Natural killer cell (primary cell): ENCODE measurements around the gene LANCL3. TPM values are rescaled to one million over a fixed set of nuclear protein-coding genes. Genes with fewer than 3 reads are reported as not detected.

Experiments used
- ATAC-seq, 3 donors: fragments of 150-1000 bp in 2 of 3; fragments of 200-7000 bp in 1 of 3; cut with Tn5 transposase; 1 replicate in 1 of 3; 2 replicates in 2 of 3; pipeline ENCODE4 v1.10.0; 2021; ENCODE audit warnings: mild to moderate bottlenecking in 2 of 3, moderate library complexity in 2 of 3
- DNase-seq, 2 donors: peaks; one replicate each; pipeline versions ENCODE4 v3.0.0 to v3.0.0-alpha.2; 2013 to 2021; ENCODE audit warnings: mixed read lengths in 1 of 2
- H3K27ac ChIP-seq: one replicate; pipeline ENCODE4 v1.5.1; 2013; ENCODE audit warnings: mild to moderate bottlenecking, low read length
- H3K27me3 ChIP-seq: one replicate; pipeline ENCODE4 v1.6.1; 2013; ENCODE audit warnings: low read length; ENCODE audit not compliant: control insufficient read depth, insufficient read depth
- H3K36me3 ChIP-seq: one replicate; pipeline ENCODE4 v1.6.1; 2013; ENCODE audit warnings: low read length; ENCODE audit not compliant: control insufficient read depth, insufficient read depth
- H3K4me1 ChIP-seq: one replicate; pipeline ENCODE4 v1.6.1; 2013; ENCODE audit warnings: low read length; ENCODE audit not compliant: control insufficient read depth, insufficient read depth
- H3K4me3 ChIP-seq: one replicate; pipeline ENCODE4 v1.5.1; 2013; ENCODE audit warnings: low read length
- H3K9me3 ChIP-seq: one replicate; pipeline ENCODE4 v1.6.1; 2013; ENCODE audit warnings: low read length; ENCODE audit not compliant: control insufficient read depth, insufficient read depth
- H3K27ac Mint-ChIP-seq, 2 donors: one replicate each; pipeline ENCODE4 v1.8.0; 2022; ENCODE audit warnings: mild to moderate bottlenecking in 2 of 2, mixed read lengths in 2 of 2, moderate library complexity in 1 of 2
- H3K27me3 Mint-ChIP-seq, 2 donors: one replicate each; pipeline ENCODE4 v1.8.0; 2022; ENCODE audit warnings: low read depth in 2 of 2, mixed read lengths in 2 of 2
- H3K36me3 Mint-ChIP-seq: one replicate; pipeline ENCODE4 v1.8.0; 2022; ENCODE audit warnings: mixed read lengths
- H3K4me1 Mint-ChIP-seq, 2 donors: one replicate each; pipeline ENCODE4 v1.8.0; 2022; ENCODE audit warnings: mixed read lengths in 2 of 2
- H3K4me3 Mint-ChIP-seq: one replicate; pipeline ENCODE4 v1.8.0; 2022; ENCODE audit warnings: mild to moderate bottlenecking, moderate library complexity, mixed read lengths
- H3K9me3 Mint-ChIP-seq, 2 donors: one replicate each; pipeline ENCODE4 v1.8.0; 2022; ENCODE audit warnings: mixed read lengths in 2 of 2
- WGBS: methylation state at CpG from one replicate; pipeline ENCODE4 v1.1.7; 2013; ENCODE audit warnings: missing lambda C conversion rate; ENCODE audit not compliant: insufficient coverage; 5-methylcytosine and 5-hydroxymethylcytosine counted together
- intact Hi-C: fragments of 100-400 bp; cut with micrococcal nuclease; formaldehyde crosslinking; loops from one replicate; pipeline ENCODE4 v1.14.2; 2022
- total RNA-seq, 4 donors: library from RNA; stranded (reverse); fragments of 120-200 nt in 1 of 4; gene quantifications; one replicate each; pipeline versions ENCODE4 v1.2.3 to v1.2.4, GENCODE V29; 2013 to 2022
- TF ChIP-seq, protein P1 (sequence below): fragments of 200-600 bp; IDR thresholded peaks from one replicate; pipeline ENCODE4 v1.8.0; 2022; ENCODE audit warnings: antibody characterized with exemption

The LANCL3 gene
- total RNA-seq, 3 donors from 2014 or later (not counting 1 experiment from before 2014, with no cell fraction given), result 2.0 to 2.7 (median 2.6) TPM

DNA sequence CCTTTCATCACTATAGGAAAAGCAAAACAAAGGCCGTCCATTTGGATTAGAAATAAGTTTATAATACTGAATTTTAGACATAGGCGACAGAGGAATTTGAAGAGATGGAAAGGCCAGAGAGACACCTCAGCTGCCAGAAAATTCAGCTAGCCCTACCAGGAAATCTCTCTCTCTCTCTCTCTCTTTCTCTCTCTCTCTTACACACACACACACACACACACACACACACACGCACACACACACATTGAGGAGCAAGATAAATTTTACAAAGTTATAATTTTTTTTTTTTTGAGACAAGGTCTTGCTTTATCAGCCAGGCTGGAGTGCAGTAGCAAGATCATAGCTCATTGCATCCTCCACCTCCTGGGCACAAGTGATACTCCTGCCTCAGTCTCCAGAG, 115.5 kb downstream of the LANCL3 start:
- Histone ChIP-seq H3K9me3 (no peaks in the 10 kb centered on the region), H3K4me3 (no peak overlapping the region), H3K27me3 (no peaks in the 10 kb centered on the region), H3K27ac (no peak overlapping the region), H3K36me3 (no peaks in the 10 kb centered on the region), H3K4me1 (peaks cover 8% of the 10 kb centered on the region)
- WGBS, result no CpG with 5 or more reads among the region's 3 CpGs
- H3K4me3 Mint-ChIP-seq, result peak overlapping the region; percentile 76
- ATAC-seq (no peak), DNase-seq (no peak)
- H3K36me3 Mint-ChIP-seq, result no peaks in the 10 kb centered on the region
- TF ChIP-seq, protein P1, sequence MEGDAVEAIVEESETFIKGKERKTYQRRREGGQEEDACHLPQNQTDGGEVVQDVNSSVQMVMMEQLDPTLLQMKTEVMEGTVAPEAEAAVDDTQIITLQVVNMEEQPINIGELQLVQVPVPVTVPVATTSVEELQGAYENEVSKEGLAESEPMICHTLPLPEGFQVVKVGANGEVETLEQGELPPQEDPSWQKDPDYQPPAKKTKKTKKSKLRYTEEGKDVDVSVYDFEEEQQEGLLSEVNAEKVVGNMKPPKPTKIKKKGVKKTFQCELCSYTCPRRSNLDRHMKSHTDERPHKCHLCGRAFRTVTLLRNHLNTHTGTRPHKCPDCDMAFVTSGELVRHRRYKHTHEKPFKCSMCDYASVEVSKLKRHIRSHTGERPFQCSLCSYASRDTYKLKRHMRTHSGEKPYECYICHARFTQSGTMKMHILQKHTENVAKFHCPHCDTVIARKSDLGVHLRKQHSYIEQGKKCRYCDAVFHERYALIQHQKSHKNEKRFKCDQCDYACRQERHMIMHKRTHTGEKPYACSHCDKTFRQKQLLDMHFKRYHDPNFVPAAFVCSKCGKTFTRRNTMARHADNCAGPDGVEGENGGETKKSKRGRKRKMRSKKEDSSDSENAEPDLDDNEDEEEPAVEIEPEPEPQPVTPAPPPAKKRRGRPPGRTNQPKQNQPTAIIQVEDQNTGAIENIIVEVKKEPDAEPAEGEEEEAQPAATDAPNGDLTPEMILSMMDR, result no peak
- H3K27me3 Mint-ChIP-seq, result peaks cover 0 to 7% of the 10 kb centered on the region in 2 donors
- peaks cover 4 to 6% of the 10 kb centered on the region in 2 donors for H3K4me1 Mint-ChIP-seq
- intact Hi-C loops, result no loop called here
- no peak overlapping the region for H3K27ac Mint-ChIP-seq
- H3K9me3 Mint-ChIP-seq, result no peaks in the 10 kb centered on the region

DNA sequence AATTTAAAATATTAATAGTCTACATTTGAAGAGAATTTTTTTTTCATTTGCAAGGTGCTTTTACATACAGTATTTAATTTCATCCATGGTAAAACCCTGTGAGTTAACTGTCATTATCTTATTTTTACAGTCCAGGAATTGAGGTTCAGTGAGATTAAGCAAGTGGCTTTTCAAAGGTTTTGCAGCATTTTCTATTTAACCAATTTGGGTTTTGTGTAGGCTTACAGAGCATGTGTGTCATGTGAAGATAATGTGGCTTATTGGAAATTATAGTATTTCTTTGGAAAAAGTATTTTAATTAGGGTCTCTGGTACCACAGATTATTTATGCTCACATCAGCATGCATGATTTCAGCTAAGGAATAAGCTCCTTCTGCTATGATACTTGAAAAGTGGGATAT, 118.7 kb downstream of the LANCL3 start:
- H3K27ac ChIP-seq, result no peak overlapping the region
- intact Hi-C loops, result no loop called here
- peaks cover 0 to 7% of the 10 kb centered on the region in 2 donors for H3K27me3 Mint-ChIP-seq
- peaks cover 8% of the 10 kb centered on the region for H3K4me1 ChIP-seq
- no peaks in the 10 kb centered on the region for H3K36me3 ChIP-seq
- no peak overlapping the region for H3K4me3 ChIP-seq
- no peak for ATAC-seq
- no peak overlapping the region for H3K27ac Mint-ChIP-seq
- no peak for DNase-seq
- TF ChIP-seq, protein P1, result no peak
- no peaks in the 10 kb centered on the region for H3K9me3 Mint-ChIP-seq
- H3K36me3 Mint-ChIP-seq, result no peaks in the 10 kb centered on the region
- no peak overlapping the region for H3K4me3 Mint-ChIP-seq
- H3K27me3 ChIP-seq, result no peaks in the 10 kb centered on the region
- H3K9me3 ChIP-seq, result no peaks in the 10 kb centered on the region
- peaks cover 4 to 6% of the 10 kb centered on the region in 2 donors for H3K4me1 Mint-ChIP-seq

DNA sequence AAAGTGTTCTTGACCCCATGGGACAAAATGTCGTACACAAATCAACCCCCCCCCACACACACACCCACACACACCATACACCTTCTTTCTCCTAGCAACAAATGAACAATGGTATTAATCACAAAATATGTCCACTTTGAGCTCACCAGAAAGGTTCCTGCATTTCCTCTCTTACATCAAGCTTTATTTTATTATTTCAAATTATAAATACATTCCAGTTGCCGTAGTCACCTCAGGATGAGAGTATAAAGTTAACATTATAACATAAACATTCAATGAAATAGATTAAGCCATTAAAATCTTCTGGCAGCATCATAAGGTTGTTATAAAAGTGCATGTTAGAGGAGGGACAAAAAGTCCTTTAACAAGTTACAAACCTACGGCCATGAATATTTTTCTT, 121.5 kb downstream of the LANCL3 start:
- 100% methylated on average over 1 of the region's 3 CpGs for WGBS
- Histone ChIP-seq H3K4me1 (no peaks in the 10 kb centered on the region), H3K27me3 (no peaks in the 10 kb centered on the region), H3K36me3 (no peaks in the 10 kb centered on the region), H3K9me3 (no peaks in the 10 kb centered on the region), H3K4me3 (no peak overlapping the region), H3K27ac (no peak overlapping the region)
- Mint-ChIP-seq H3K36me3 (no peaks in the 10 kb centered on the region), H3K4me3 (no peak overlapping the region), H3K27ac (no peak overlapping the region), H3K9me3 (no peaks in the 10 kb centered on the region), H3K4me1 (no peaks in the 10 kb centered on the region), H3K27me3 (peaks cover 0 to 7% of the 10 kb centered on the region in 2 donors)
- no peak for DNase-seq
- intact Hi-C loops, result no loop called here
- TF ChIP-seq, protein P1, result no peak
- no peak for ATAC-seq

DNA sequence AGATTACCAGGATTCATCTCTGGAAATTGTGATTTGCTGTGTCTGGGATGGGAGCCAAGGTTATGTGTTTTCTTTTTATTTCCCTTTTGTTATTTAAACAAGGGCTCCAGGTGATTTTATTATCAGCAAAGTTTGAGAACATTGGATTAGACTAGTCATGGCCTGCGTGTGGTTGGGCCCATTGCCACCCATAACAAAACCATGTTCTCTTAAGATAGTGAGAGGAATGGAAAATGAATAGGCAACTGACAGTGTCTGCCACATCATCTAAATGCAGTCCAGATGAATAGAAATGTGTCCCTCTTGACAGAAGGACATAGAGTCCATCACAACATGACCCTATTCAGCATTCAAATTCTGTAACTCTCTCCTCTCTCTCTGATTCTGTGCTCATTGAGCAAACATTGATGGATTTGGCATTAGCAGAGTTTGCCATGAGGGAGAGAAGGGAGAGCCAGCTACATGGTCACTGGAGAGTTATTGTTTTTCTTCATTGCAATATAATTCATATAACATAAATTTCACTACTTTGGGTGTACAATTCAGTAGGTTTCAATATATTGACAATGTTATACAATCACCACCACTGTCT, 125.8 kb downstream of the LANCL3 start:
- Histone ChIP-seq H3K27ac (no peak overlapping the region), H3K36me3 (no peaks in the 10 kb centered on the region), H3K4me3 (no peak overlapping the region), H3K4me1 (no peaks in the 10 kb centered on the region), H3K9me3 (no peaks in the 10 kb centered on the region), H3K27me3 (no peaks in the 10 kb centered on the region)
- Mint-ChIP-seq H3K36me3 (no peaks in the 10 kb centered on the region), H3K9me3 (no peaks in the 10 kb centered on the region), H3K27me3 (peaks cover 0 to 7% of the 10 kb centered on the region in 2 donors), H3K4me1 (no peaks in the 10 kb centered on the region), H3K27ac (no peak overlapping the region), H3K4me3 (no peak overlapping the region)
- TF ChIP-seq, protein P1, result no peak
- ATAC-seq, result no peak
- intact Hi-C loops, result no loop called here
- no peak for DNase-seq
- no CpG with 5 or more reads among the region's 1 CpG for WGBS
